ENCODE results near the gene UBAC2. TPM values are rescaled to one million over a fixed set of nuclear protein-coding genes. Genes with fewer than 3 reads are reported as not detected.

The UBAC2 gene
- total RNA-seq, 1 experiment from 2014 or later = 45.8 TPM

DNA sequence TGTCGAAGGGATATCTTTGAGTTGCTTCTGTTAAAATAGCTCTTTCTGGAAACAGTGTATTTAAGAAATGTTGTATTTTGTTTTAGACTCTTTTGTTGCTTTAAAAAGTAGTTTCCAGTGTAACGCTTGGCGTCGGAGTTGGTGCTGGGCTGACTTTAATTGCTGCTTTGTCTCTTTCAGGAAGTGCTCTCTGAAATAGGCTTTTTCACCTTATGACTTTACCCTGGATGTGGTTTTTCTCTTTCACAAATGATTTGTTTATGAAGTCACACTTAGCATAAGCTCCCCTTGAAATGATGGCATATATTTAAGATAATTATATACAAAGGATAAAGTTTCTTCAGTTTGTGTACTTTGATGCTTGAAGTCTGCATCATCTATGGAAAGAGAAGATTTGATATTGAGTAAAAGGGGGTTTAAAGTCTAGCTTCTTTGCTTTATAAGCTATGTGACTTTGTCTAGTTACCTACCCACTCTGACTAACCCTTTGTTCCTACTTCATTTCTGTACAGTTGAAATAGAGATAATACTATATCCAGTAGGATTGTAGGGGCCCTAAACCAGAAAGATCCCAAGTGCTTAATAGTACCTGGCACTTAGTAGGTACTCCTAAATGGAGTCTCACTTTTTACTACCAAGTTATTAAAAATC lies 57.7 kb downstream of the UBAC2 start, which contains the start of gene GPR18:
GPR18 (minus strand) TSS at position 170 of the 651 bp plus-strand sequence. CDS start 2,507 bp downstream, outside the sequence.
- H3K27ac ChIP-seq (ENCODE audit: low read depth, low read length, poor library complexity, severe bottlenecking) = no peak within 1 kb of the TSS
- ChIA-PET POLR2A (ENCODE audit: low non-redundant PET) (no interaction called here), CTCF (no interaction called here)
- H3K9me3 ChIP-seq (ENCODE audit: low read depth, low read length, poor library complexity, severe bottlenecking) = no peaks in the 10 kb centered on the region
- TF ChIP-seq EZH2 (IDR thresholded peaks at IDR 0.05; ENCODE audit: borderline replicate concordance, low read depth, low read length, poor library complexity, severe bottlenecking) = no peak
- TF ChIP-seq, protein P1, sequence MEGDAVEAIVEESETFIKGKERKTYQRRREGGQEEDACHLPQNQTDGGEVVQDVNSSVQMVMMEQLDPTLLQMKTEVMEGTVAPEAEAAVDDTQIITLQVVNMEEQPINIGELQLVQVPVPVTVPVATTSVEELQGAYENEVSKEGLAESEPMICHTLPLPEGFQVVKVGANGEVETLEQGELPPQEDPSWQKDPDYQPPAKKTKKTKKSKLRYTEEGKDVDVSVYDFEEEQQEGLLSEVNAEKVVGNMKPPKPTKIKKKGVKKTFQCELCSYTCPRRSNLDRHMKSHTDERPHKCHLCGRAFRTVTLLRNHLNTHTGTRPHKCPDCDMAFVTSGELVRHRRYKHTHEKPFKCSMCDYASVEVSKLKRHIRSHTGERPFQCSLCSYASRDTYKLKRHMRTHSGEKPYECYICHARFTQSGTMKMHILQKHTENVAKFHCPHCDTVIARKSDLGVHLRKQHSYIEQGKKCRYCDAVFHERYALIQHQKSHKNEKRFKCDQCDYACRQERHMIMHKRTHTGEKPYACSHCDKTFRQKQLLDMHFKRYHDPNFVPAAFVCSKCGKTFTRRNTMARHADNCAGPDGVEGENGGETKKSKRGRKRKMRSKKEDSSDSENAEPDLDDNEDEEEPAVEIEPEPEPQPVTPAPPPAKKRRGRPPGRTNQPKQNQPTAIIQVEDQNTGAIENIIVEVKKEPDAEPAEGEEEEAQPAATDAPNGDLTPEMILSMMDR (conservative IDR thresholded peaks at IDR 0.05; ENCODE audit: low read depth, low read length) = no peak
- DNase-seq (ENCODE audit: low spot score) = peak; percentile 8
- no TSS peak for BruUV-seq (replicated peaks)
- intact Hi-C loops (cut with micrococcal nuclease; ENCODE audit: unreplicated experiment) = no loop called here
- peaks cover 8% of the 10 kb centered on the region for H3K4me1 ChIP-seq (ENCODE audit: insufficient read depth, low read length, poor library complexity, severe bottlenecking)
- no peak within 1 kb of the TSS for H3K4me3 ChIP-seq (ENCODE audit: low read depth, low read length, poor library complexity, severe bottlenecking)
- H3K36me3 ChIP-seq (ENCODE audit: insufficient read depth, low read length, poor library complexity, severe bottlenecking) = peaks cover 4% of the 10 kb centered on the region
- H3K27me3 ChIP-seq (replicated peaks; ENCODE audit: insufficient read depth, low read depth, low read length, poor library complexity) = no peaks in the 10 kb centered on the region

DNA sequence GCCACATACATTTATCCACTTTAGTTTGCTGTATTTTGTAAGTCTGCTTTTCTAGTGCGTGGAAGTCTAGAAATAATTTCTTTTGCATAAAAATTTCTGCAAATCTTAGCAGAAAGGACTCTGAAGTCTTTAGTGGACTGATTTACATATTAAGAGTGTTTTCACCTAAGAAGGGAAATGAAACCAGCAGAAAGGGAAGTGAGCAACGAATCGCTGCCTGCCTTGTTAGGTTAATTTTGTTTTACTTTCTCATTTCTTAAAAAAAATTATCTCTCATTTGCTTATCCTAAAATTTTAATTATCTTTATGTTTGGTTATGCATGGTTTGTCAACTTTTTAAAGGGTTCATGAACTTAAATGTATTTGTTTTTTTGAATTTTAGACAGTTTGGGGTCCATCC lies 58.3 kb downstream of the UBAC2 start:
- ChIA-PET CTCF (no interaction called here), POLR2A (ENCODE audit: low non-redundant PET) (no interaction called here)
- TF ChIP-seq, protein P1 (conservative IDR thresholded peaks at IDR 0.05; ENCODE audit: low read depth, low read length) = no peak
- no peak for TF ChIP-seq EZH2 (IDR thresholded peaks at IDR 0.05; ENCODE audit: borderline replicate concordance, low read depth, low read length, poor library complexity, severe bottlenecking)
- H3K27ac ChIP-seq (ENCODE audit: low read depth, low read length, poor library complexity, severe bottlenecking) = no peak overlapping the region
- H3K36me3 ChIP-seq (ENCODE audit: insufficient read depth, low read length, poor library complexity, severe bottlenecking) = peaks cover 4% of the 10 kb centered on the region
- no peaks in the 10 kb centered on the region for H3K27me3 ChIP-seq (replicated peaks; ENCODE audit: insufficient read depth, low read depth, low read length, poor library complexity)
- DNase-seq (ENCODE audit: low spot score) = no peak
- no peak overlapping the region for H3K4me3 ChIP-seq (ENCODE audit: low read depth, low read length, poor library complexity, severe bottlenecking)
- H3K9me3 ChIP-seq (ENCODE audit: low read depth, low read length, poor library complexity, severe bottlenecking) = no peaks in the 10 kb centered on the region
- BruUV-seq (replicated peaks) = no TSS peak
- peaks cover 8% of the 10 kb centered on the region for H3K4me1 ChIP-seq (ENCODE audit: insufficient read depth, low read length, poor library complexity, severe bottlenecking)
- intact Hi-C loops (cut with micrococcal nuclease; ENCODE audit: unreplicated experiment) = no loop called here

DNA sequence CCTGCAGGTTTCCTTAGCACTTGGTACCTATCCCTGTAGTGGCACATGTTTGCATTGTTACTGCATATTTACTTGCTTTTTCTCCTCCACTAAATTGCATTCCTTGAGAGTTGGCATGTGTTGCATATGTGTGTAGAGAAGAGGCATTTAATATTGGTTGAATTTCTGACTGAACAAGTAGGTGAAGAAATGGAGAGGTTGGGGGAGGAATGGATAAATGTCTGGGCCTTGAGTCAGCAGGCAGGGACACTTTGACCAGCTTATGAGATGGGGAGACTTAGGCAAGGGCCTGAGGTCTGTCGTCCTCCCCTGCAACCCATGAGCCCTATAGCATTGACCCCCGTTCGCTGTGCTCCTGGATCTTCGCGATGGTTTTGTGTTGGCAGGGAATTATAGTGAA lies 59.6 kb downstream of the UBAC2 start:
- POLR2A ChIA-PET (ENCODE audit: low non-redundant PET) = no interaction called here
- intact Hi-C loops (cut with micrococcal nuclease; ENCODE audit: unreplicated experiment) = loop anchor here (10.0 kb wide), 1 partner anchor 415 kb away; no protein-coding TSS in a partner anchor
- BruUV-seq (replicated peaks) = no TSS peak
- Histone ChIP-seq H3K27ac (ENCODE audit: low read depth, low read length, poor library complexity, severe bottlenecking) (no peak overlapping the region), H3K36me3 (ENCODE audit: insufficient read depth, low read length, poor library complexity, severe bottlenecking) (peaks cover under 1% of the 10 kb centered on the region), H3K9me3 (ENCODE audit: low read depth, low read length, poor library complexity, severe bottlenecking) (no peaks in the 10 kb centered on the region), H3K4me3 (ENCODE audit: low read depth, low read length, poor library complexity, severe bottlenecking) (no peak overlapping the region), H3K4me1 (ENCODE audit: insufficient read depth, low read length, poor library complexity, severe bottlenecking) (peaks cover 8% of the 10 kb centered on the region), H3K27me3 (replicated peaks; ENCODE audit: insufficient read depth, low read depth, low read length, poor library complexity) (no peaks in the 10 kb centered on the region)
- no peak for TF ChIP-seq EZH2 (IDR thresholded peaks at IDR 0.05; ENCODE audit: borderline replicate concordance, low read depth, low read length, poor library complexity, severe bottlenecking)
- TF ChIP-seq, protein P1 (conservative IDR thresholded peaks at IDR 0.05; ENCODE audit: low read depth, low read length) = no peak
- no peak for DNase-seq (ENCODE audit: low spot score)
- CTCF ChIA-PET = no interaction called here
